Testis (tissue), 3 donors: ENCODE results near the gene TPR. TPM values are rescaled to one million over a fixed set of nuclear protein-coding genes. Genes with fewer than 3 reads are reported as not detected.

Source experiments
- DNase-seq: peaks from one replicate; pipeline ENCODE4 v3.0.0-alpha.2; 2019
- H3K27ac ChIP-seq, 2 donors: fragments of 200-600 bp; sonication (generic); one replicate each; pipeline ENCODE4 v1.5.1; 2019
- H3K27me3 ChIP-seq: fragments of 200-600 bp; sonication (generic); one replicate; pipeline ENCODE4 v1.5.1; 2019
- H3K36me3 ChIP-seq: fragments of 200-600 bp; sonication (generic); one replicate; pipeline ENCODE4 v1.5.1; 2017; ENCODE audit warnings: low read depth; ENCODE audit errors: missing control alignments
- H3K4me1 ChIP-seq: fragments of 200-600 bp; sonication (generic); one replicate; pipeline ENCODE4 v1.5.1; 2019
- H3K4me3 ChIP-seq, 2 donors: fragments of 200-600 bp; sonication (generic); one replicate each; pipeline ENCODE4 v1.5.1; 2017 to 2019
- H3K9me3 ChIP-seq: fragments of 200-600 bp; sonication (generic); one replicate; pipeline ENCODE4 v1.5.1; 2017
- POLR2A ChIP-seq: fragments of 450-650 bp; IDR thresholded peaks from one replicate; pipeline ENCODE4 v1.6.1; 2017; ENCODE audit warnings: antibody characterized with exemption, mild to moderate bottlenecking, moderate library complexity
- WGBS, 2 donors: methylation state at CpG; one replicate each; pipeline ENCODE4 v1.1.5; 2018; 5-methylcytosine and 5-hydroxymethylcytosine counted together
- intact Hi-C: fragments of 100-400 bp; cut with DNase I; formaldehyde crosslinking; loops from one replicate; pipeline ENCODE4 v1.15.1; 2023; ENCODE audit warnings: low total_unique reads
- polyA plus RNA-seq: library from polyadenylated mRNA; stranded (reverse); fragments of 350-450 nt; fragmentation: Illumina TruSeq; extraction: RNeasy Lipid Tissue Mini Kit (QIAGEN cat#74804); gene quantifications from one replicate; pipeline ENCODE4 v1.2.3, GENCODE V29; 2014; ENCODE audit warnings: low read depth, low replicate concordance; ENCODE audit not compliant: insufficient read depth
- total RNA-seq, 2 donors: library from RNA; depleted of rRNA; stranded (reverse); fragments of >200 nt; gene quantifications; one replicate each; pipeline ENCODE4 v1.2.3, GENCODE V29; 2016
- TF ChIP-seq, protein P1 (sequence below), 3 experiments: fragments of 450-650 bp in 2 of 3; fragments of 200-600 bp in 1 of 3; sonication (generic) in 1 of 3; IDR thresholded peaks; one replicate each; pipeline ENCODE4 v1.5.1; 2016 to 2019; ENCODE audit warnings: antibody characterized with exemption in 3 of 3, mild to moderate bottlenecking in 2 of 3, moderate library complexity in 1 of 3

TPR gene
- total and polyA plus RNA-seq, 3 donors from 2014 or later = 47.4 to 249 (median 164) TPM

DNA sequence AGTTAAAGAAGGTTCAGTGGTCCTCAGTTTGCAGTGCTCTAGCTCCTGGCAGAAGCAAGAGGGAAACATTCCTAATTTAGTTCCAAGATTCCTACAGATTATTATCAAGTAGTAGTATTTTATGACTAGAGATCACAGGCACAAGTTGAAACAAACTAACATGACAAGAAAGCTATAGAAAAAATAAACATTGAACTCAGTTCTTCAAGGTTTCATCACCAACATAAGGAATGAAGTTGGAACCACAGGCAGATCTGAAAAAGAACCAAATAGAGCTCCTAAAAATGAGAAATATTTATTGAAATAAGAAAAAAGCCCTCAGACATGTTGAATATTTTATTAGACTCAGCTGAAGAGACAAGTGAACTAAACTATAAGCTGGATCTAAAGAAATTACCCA is 45.3 kb upstream of the TPR start:
- Histone ChIP-seq H3K9me3 (no peaks in the 10 kb centered on the region), H3K27ac (peak overlapping the region in 1 of 2 donors; percentile 27), H3K4me1 (no peaks in the 10 kb centered on the region), H3K27me3 (no peaks in the 10 kb centered on the region), H3K4me3 (no peak overlapping the region), H3K36me3 (no peaks in the 10 kb centered on the region)
- TF ChIP-seq, protein P1, sequence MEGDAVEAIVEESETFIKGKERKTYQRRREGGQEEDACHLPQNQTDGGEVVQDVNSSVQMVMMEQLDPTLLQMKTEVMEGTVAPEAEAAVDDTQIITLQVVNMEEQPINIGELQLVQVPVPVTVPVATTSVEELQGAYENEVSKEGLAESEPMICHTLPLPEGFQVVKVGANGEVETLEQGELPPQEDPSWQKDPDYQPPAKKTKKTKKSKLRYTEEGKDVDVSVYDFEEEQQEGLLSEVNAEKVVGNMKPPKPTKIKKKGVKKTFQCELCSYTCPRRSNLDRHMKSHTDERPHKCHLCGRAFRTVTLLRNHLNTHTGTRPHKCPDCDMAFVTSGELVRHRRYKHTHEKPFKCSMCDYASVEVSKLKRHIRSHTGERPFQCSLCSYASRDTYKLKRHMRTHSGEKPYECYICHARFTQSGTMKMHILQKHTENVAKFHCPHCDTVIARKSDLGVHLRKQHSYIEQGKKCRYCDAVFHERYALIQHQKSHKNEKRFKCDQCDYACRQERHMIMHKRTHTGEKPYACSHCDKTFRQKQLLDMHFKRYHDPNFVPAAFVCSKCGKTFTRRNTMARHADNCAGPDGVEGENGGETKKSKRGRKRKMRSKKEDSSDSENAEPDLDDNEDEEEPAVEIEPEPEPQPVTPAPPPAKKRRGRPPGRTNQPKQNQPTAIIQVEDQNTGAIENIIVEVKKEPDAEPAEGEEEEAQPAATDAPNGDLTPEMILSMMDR (IDR thresholded peaks at IDR 0.05) = no peak
- TF ChIP-seq POLR2A = no peak
- DNase-seq = no peak
- intact Hi-C loops = no loop called here

- Histone ChIP-seq H3K27ac (no peak overlapping the region), H3K36me3 (no peaks in the 10 kb centered on the region), H3K9me3 (no peaks in the 10 kb centered on the region), H3K4me1 (no peaks in the 10 kb centered on the region), H3K4me3 (no peak overlapping the region), H3K27me3 (no peaks in the 10 kb centered on the region)
- no peak for DNase-seq
- TF ChIP-seq POLR2A = no peak
- TF ChIP-seq, protein P1 (IDR thresholded peaks at IDR 0.05) = no peak
- 74 to 81% methylated on average over 4 of the region's 4 CpGs for WGBS, 2 donors
- intact Hi-C loops = no loop called here
Measured at GRCh38 chr1:186418503-186418902, 43.5 kb upstream of the TPR start.

GRCh38 chr1:186413319-186413718 is 38.3 kb upstream of the TPR start:
- WGBS, 2 donors = 90 to 92% methylated on average over 1 of the region's 1 CpG
- intact Hi-C loops = no loop called here

DNA sequence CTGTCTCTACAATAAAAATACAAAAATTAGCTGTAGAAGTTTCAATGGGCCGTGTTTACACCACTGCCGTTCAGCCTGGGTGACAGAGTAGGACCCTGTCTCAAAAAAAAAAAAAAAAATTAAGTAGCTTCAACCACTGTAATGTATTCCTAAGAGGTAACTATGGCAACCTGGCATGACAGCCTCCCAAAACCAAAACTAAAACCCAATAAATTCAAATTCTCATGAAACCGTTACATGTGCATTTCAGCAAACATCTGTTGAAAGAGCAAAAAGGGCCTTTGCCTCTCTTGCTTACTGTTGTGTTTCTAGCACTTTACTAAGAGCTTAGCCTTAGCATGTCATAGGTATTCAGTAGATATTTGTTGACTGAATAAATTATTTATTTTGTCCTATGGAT is 34.0 kb upstream of the TPR start:
- H3K4me1 ChIP-seq = no peaks in the 10 kb centered on the region
- no peaks in the 10 kb centered on the region for H3K36me3 ChIP-seq
- no peak overlapping the region for H3K27ac ChIP-seq
- H3K27me3 ChIP-seq = no peaks in the 10 kb centered on the region
- H3K4me3 ChIP-seq = no peak overlapping the region
- intact Hi-C loops = no loop called here
- no peak for DNase-seq
- WGBS, 2 donors = 96 to 97% methylated on average over 3 of the region's 3 CpGs
- no peaks in the 10 kb centered on the region for H3K9me3 ChIP-seq
- TF ChIP-seq POLR2A = no peak
- TF ChIP-seq, protein P1 (IDR thresholded peaks at IDR 0.05) = no peak

More at GRCh38 chr1:186413319-186413718, 38.3 kb upstream of the TPR start:
- Histone ChIP-seq H3K27ac (no peak overlapping the region), H3K36me3 (no peaks in the 10 kb centered on the region), H3K9me3 (no peaks in the 10 kb centered on the region), H3K27me3 (no peaks in the 10 kb centered on the region), H3K4me1 (no peaks in the 10 kb centered on the region), H3K4me3 (no peak overlapping the region)
- TF ChIP-seq, protein P1 (IDR thresholded peaks at IDR 0.05) = no peak
- no peak for TF ChIP-seq POLR2A
- no peak for DNase-seq

- no peak for DNase-seq
- no peaks in the 10 kb centered on the region for H3K27me3 ChIP-seq
- H3K4me3 ChIP-seq = no peak overlapping the region
- no peak overlapping the region for H3K27ac ChIP-seq
- intact Hi-C loops = no loop called here
- no peaks in the 10 kb centered on the region for H3K9me3 ChIP-seq
- H3K4me1 ChIP-seq = no peaks in the 10 kb centered on the region
- H3K36me3 ChIP-seq = no peaks in the 10 kb centered on the region
- no peak for TF ChIP-seq POLR2A
- TF ChIP-seq, protein P1 (IDR thresholded peaks at IDR 0.05) = peak; percentile 42 to 73 (median 72)
- WGBS, 2 donors = 31 to 41% methylated on average over 5 of the region's 5 CpGs
Measured at GRCh38 chr1:186404454-186405051, 29.5 kb upstream of the TPR start.
